Duodenal mucosa (tissue), 2 donors: ENCODE results near the gene CCDC157.
"Not testable (repeated sequence)": the region's sequence is repeated elsewhere in the genome, so short reads cannot be mapped to it uniquely, and the experiment has no call there.

Experiments used
- H3K27ac ChIP-seq: one replicate; pipeline ENCODE4 v1.7.0; 2013; ENCODE audit warnings: low read depth, low read length
- H3K27me3 ChIP-seq, 2 donors: one replicate each; pipeline ENCODE4 v1.7.0; 2013; ENCODE audit warnings: low read length in 2 of 2, control low read depth in 1 of 2; ENCODE audit not compliant: insufficient read depth in 2 of 2, control insufficient read depth in 1 of 2
- H3K36me3 ChIP-seq, 2 donors: one replicate each; pipeline ENCODE4 v1.7.0; 2013; ENCODE audit warnings: low read length in 2 of 2, control low read depth in 1 of 2; ENCODE audit not compliant: insufficient read depth in 2 of 2, control insufficient read depth in 1 of 2
- H3K4me1 ChIP-seq, 2 donors: one replicate each; pipeline ENCODE4 v1.7.0; 2013; ENCODE audit warnings: low read length in 2 of 2, control low read depth in 1 of 2; ENCODE audit not compliant: insufficient read depth in 2 of 2, control insufficient read depth in 1 of 2
- H3K4me3 ChIP-seq, 2 donors: one replicate each; pipeline ENCODE4 v1.7.0; 2013; ENCODE audit warnings: low read length in 2 of 2, low read depth in 1 of 2
- H3K9ac ChIP-seq, 2 donors: one replicate each; pipeline ENCODE4 v1.7.0; 2013; ENCODE audit warnings: low read length in 2 of 2, low read depth in 1 of 2
- H3K9me3 ChIP-seq, 2 donors: one replicate each; pipeline ENCODE4 v1.7.0; 2013; ENCODE audit warnings: low read length in 2 of 2, control low read depth in 1 of 2; ENCODE audit not compliant: control insufficient read depth in 1 of 2

CCDC157 gene

GRCh38 chr22:30397656-30398635 lies 41.1 kb downstream of the CCDC157 start:
- peaks cover 20 to 26% of the 10 kb centered on the region in 2 donors for H3K4me1 ChIP-seq
- no peak overlapping the region for H3K27ac ChIP-seq
- peak overlapping the region; percentile 60 to 62 for H3K9ac ChIP-seq
- no peaks in the 10 kb centered on the region for H3K36me3 ChIP-seq
- peak overlapping the region; percentile 62 to 78 for H3K4me3 ChIP-seq
- peaks cover 0 to 7% of the 10 kb centered on the region in 2 donors for H3K27me3 ChIP-seq
- H3K9me3 ChIP-seq, result no peaks in the 10 kb centered on the region

DNA sequence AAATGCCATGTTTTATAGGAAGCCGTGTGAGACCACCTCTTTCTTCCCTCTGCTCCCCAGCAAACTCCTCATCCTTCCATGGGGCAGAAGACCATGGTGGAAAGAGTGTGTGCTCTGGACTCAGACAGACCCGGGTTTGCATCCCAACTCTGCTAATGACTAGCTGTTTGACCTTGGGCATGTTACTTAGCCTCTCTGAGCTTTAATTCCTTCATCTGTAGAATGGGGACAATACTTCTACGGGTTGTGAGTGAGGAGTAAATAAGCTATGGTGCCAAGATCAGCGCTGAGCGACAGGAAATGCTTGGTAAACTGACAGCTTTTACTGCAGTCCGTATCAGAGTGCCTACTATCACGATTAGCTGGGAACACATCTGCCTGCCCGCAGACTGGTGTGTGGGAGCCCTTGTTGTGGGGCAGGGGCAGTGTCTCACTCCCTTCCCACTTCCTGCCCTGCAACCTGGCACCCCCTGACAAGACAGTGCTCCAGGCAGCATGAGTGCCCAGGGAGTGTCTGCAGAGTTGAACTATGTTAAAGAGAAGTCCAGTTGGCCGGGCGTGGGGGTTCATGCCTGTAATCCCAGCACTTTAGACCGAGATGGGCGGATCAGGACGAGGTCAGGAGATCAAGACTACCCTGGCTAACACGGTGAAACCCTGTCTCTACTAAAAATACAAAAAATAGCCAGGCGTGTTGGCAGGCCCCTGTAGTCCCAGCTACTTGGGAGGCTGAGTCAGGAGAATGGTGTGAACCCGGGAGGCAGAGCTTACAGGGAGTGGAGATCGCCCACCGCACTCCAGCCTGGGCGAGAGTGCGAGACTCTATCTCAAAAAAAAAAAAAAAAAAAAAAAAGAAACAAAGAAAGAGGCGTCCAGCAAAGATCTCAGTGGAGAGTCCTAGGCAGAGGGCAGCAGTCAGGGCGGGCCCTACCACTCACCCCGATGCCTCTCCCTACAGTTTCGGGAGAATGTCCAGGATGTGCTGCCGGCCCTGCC lies 42.2 kb downstream of the CCDC157 start:
- Histone ChIP-seq H3K27me3 (peaks cover 0 to 7% of the 10 kb centered on the region in 2 donors), H3K36me3 (no peaks in the 10 kb centered on the region), H3K4me1 (peaks cover 27 to 28% of the 10 kb centered on the region in 2 donors), H3K9ac (peak overlapping the region; percentile 60 to 62), H3K9me3 (no peaks in the 10 kb centered on the region), H3K27ac (no peak overlapping the region), H3K4me3 (peak overlapping the region; percentile 62 to 78)

GRCh38 chr22:30399718-30400117 lies 42.9 kb downstream of the CCDC157 start:
- H3K4me3 ChIP-seq, result no peak overlapping the region
- H3K9me3 ChIP-seq, result no peaks in the 10 kb centered on the region
- H3K9ac ChIP-seq, result no peak overlapping the region
- H3K27ac ChIP-seq, result no peak overlapping the region
- peaks cover 32 to 33% of the 10 kb centered on the region in 2 donors for H3K4me1 ChIP-seq
- H3K27me3 ChIP-seq, result peaks cover 0 to 7% of the 10 kb centered on the region in 2 donors
- no peaks in the 10 kb centered on the region for H3K36me3 ChIP-seq

GRCh38 chr22:30400159-30400558 lies 43.4 kb downstream of the CCDC157 start:
- no peak overlapping the region for H3K4me3 ChIP-seq
- peaks cover 32 to 35% of the 10 kb centered on the region in 2 donors for H3K4me1 ChIP-seq
- no peak overlapping the region for H3K9ac ChIP-seq
- H3K27ac ChIP-seq, result no peak overlapping the region
- H3K36me3 ChIP-seq, result peaks cover 0 to 1% of the 10 kb centered on the region in 2 donors
- no peaks in the 10 kb centered on the region for H3K9me3 ChIP-seq
- peaks cover 0 to 7% of the 10 kb centered on the region in 2 donors for H3K27me3 ChIP-seq

DNA sequence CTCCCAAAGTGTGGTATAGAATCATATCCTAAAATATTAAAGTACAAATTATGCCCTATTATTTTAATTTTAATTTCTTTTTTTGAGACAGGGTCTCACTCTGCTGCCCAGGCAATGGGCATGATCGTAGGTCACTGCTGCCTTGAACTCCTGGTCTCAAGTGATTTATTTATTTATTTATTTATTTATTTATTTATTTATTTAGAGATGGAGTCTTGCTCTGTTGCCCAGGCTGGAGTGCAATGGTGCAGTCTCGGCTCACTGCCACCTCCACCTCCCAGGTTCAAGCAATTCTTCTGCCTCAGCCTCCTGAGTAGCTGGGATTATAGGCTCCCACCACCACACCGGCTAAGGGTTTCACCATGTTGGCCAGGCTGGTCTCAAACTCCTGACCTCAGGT lies 44.2 kb downstream of the CCDC157 start:
- H3K27ac ChIP-seq, H3K27me3 ChIP-seq, H3K4me3 ChIP-seq, H3K9me3 ChIP-seq, H3K9ac ChIP-seq, H3K36me3 ChIP-seq: not testable (repeated sequence)
- H3K4me1 ChIP-seq, result peaks cover 28 to 37% of the 10 kb centered on the region in 2 donors

GRCh38 chr22:30402028-30402765 lies 45.4 kb downstream of the CCDC157 start:
- H3K36me3 ChIP-seq, result peaks cover 0 to 13% of the 10 kb centered on the region in 2 donors
- peaks cover 20 to 32% of the 10 kb centered on the region in 2 donors for H3K4me1 ChIP-seq
- no peak overlapping the region for H3K27ac ChIP-seq
- peaks cover 0 to 7% of the 10 kb centered on the region in 2 donors for H3K27me3 ChIP-seq
- H3K9me3 ChIP-seq, result no peaks in the 10 kb centered on the region
- no peak overlapping the region for H3K4me3 ChIP-seq
- H3K9ac ChIP-seq, result no peak overlapping the region

GRCh38 chr22:30402766-30403104 lies 45.9 kb downstream of the CCDC157 start:
- peaks cover 0 to 16% of the 10 kb centered on the region in 2 donors for H3K36me3 ChIP-seq
- H3K4me1 ChIP-seq, result peaks cover 20 to 29% of the 10 kb centered on the region in 2 donors
- H3K27me3 ChIP-seq, H3K4me3 ChIP-seq, H3K27ac ChIP-seq, H3K9ac ChIP-seq, H3K9me3 ChIP-seq: not testable (repeated sequence)

DNA sequence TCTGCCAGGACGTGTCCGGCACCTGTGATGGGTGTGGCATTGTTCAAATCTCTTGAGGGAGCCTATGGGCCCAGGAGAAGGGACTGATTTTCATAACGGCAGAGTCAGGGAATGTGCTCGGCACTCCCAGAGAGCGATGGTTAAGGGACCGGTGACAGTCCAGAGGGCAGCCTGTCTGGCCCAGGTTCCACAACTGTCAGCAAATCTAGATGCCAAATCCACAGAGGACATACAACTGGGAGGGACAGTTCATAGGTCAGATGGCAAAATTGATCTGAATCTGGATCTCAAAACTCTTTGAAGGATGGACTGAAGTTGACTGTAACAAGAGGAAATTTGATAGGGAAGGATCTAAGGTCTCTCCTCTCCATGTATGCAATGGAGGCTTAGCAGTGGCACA lies 47.5 kb downstream of the CCDC157 start:
- no peak overlapping the region for H3K4me3 ChIP-seq
- H3K9me3 ChIP-seq, result no peaks in the 10 kb centered on the region
- H3K4me1 ChIP-seq, result peaks cover 12 to 21% of the 10 kb centered on the region in 2 donors
- no peaks in the 10 kb centered on the region for H3K27me3 ChIP-seq
- no peak overlapping the region for H3K27ac ChIP-seq
- peaks cover 8 to 27% of the 10 kb centered on the region in 2 donors for H3K36me3 ChIP-seq
- H3K9ac ChIP-seq, result no peak overlapping the region

DNA sequence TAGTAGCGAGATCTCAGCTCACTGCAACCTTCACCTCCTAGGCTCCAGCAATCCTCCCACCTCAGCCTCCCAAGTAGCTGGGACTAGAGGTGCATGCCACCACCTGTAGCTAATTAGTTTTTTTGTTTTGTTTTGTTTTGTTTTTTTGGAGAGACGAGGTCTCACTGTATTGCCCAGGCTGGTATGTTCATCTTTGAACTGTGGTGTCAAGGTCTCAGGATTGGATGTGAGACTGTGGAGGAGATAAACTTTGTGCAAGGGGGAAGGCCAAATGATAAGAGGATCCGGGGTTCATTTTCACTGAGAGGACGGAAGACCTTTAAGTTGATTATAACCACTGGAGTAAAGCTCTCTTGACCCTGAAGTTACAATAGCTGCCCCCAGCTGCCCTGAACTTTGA lies 48.9 kb downstream of the CCDC157 start:
- peaks cover 8 to 38% of the 10 kb centered on the region in 2 donors for H3K36me3 ChIP-seq
- no peak overlapping the region for H3K4me3 ChIP-seq
- peaks cover 12 to 21% of the 10 kb centered on the region in 2 donors for H3K4me1 ChIP-seq
- H3K9ac ChIP-seq, result no peak overlapping the region
- no peaks in the 10 kb centered on the region for H3K9me3 ChIP-seq
- no peaks in the 10 kb centered on the region for H3K27me3 ChIP-seq
- no peak overlapping the region for H3K27ac ChIP-seq
